Neural cell (in vitro differentiated cells): ENCODE results near the gene CXCL13. TPM values are rescaled to one million over a fixed set of nuclear protein-coding genes. Genes with fewer than 3 reads are reported as not detected.

Source experiments
- H2AFZ ChIP-seq: fragments of 200-600, 300-800 bp; sonication (generic), shearing (Covaris generic); 2 replicates; pipeline ENCODE4 v1.6.0; 2014; ENCODE audit warnings: low read depth, mild to moderate bottlenecking, antibody characterized with exemption, low read length, moderate library complexity
- H3F3A ChIP-seq: fragments of 200-600 bp; shearing (Covaris generic); 2 replicates; pipeline ENCODE4 v1.6.1; 2016; ENCODE audit warnings: mild to moderate bottlenecking, moderate library complexity, mixed read lengths, antibody characterized with exemption, low read length; ENCODE audit not compliant: insufficient read depth, poor library complexity, severe bottlenecking
- H3K27ac ChIP-seq: fragments of 200-600, 300-800 bp; sonication (generic), shearing (Covaris generic); 2 replicates; pipeline ENCODE4 v1.5.1; 2014; ENCODE audit warnings: mild to moderate bottlenecking, low read length, moderate library complexity
- H3K27me3 ChIP-seq: fragments of 300-800, 200-600 bp; sonication (generic), shearing (Covaris generic); 2 replicates; pipeline ENCODE4 v1.6.0; 2014; ENCODE audit warnings: mild to moderate bottlenecking, low read depth, low read length, moderate library complexity; ENCODE audit not compliant: insufficient read depth
- H3K36me3 ChIP-seq: fragments of 300-800, 200-600 bp; sonication (generic), shearing (Covaris generic); 2 replicates; pipeline ENCODE4 v1.5.1; 2014; ENCODE audit warnings: mild to moderate bottlenecking, antibody characterized with exemption, low read length, moderate library complexity; ENCODE audit not compliant: insufficient read depth
- H3K4me2 ChIP-seq: fragments of 300-800, 200-600 bp; sonication (generic), shearing (Covaris generic); 2 replicates; pipeline ENCODE4 v1.6.0; 2014; ENCODE audit warnings: mild to moderate bottlenecking, low read length
- H3K4me3 ChIP-seq: fragments of 300-800, 200-600 bp; sonication (generic), shearing (Covaris generic); 2 replicates; pipeline ENCODE4 v1.5.1; 2014; ENCODE audit warnings: mild to moderate bottlenecking, low read length, moderate library complexity
- H3K79me2 ChIP-seq: fragments of 200-600 bp; shearing (Covaris generic); replicated peaks from 2 replicates; pipeline ENCODE4 v1.6.0; 2014; ENCODE audit warnings: mild to moderate bottlenecking, low read length, moderate library complexity; ENCODE audit not compliant: insufficient read depth
- H3K9ac ChIP-seq: fragments of 300-800, 200-600 bp; sonication (generic), shearing (Covaris generic); 2 replicates; pipeline ENCODE4 v1.6.1; 2016; ENCODE audit warnings: mild to moderate bottlenecking, low read length, mixed read lengths
- H3K9me2 ChIP-seq: fragments of 200-600 bp; shearing (Covaris generic); 2 replicates; pipeline ENCODE4 v1.6.1; 2016; ENCODE audit warnings: mild to moderate bottlenecking, low read length, mixed read lengths; ENCODE audit not compliant: insufficient read depth
- H3K9me3 ChIP-seq: fragments of 200-600, 300-800 bp; sonication (generic), shearing (Covaris generic); 2 replicates; pipeline ENCODE4 v1.6.1; 2016; ENCODE audit warnings: mild to moderate bottlenecking, mixed run types, low read length, moderate library complexity, mixed read lengths
- H4K20me1 ChIP-seq: fragments of 200-600 bp; shearing (Covaris generic); 2 replicates; pipeline ENCODE4 v1.6.1; 2016; ENCODE audit warnings: mild to moderate bottlenecking, mixed run types; ENCODE audit not compliant: insufficient read depth
- EP300 ChIP-seq: fragments of 450-650 bp; conservative IDR thresholded peaks from 2 replicates; pipeline ENCODE4 v1.6.1; 2014; ENCODE audit warnings: antibody characterized with exemption, mild to moderate bottlenecking, moderate library complexity; ENCODE audit not compliant: poor library complexity, severe bottlenecking
- EZH2 ChIP-seq: fragments of 200-600, 300-800 bp; shearing (Covaris generic), sonication (generic); IDR thresholded peaks from 2 replicates; pipeline ENCODE4 v1.6.1; 2014; ENCODE audit warnings: antibody characterized with exemption, low read length, borderline replicate concordance, mild to moderate bottlenecking; ENCODE audit not compliant: insufficient read depth, poor library complexity, severe bottlenecking
- MXI1 ChIP-seq: fragments of 450-650 bp; conservative IDR thresholded peaks from 2 replicates; pipeline ENCODE4 v1.6.1; 2014; ENCODE audit warnings: antibody characterized with exemption, mild to moderate bottlenecking; ENCODE audit not compliant: poor library complexity, severe bottlenecking
- POLR2AphosphoS5 ChIP-seq: IDR thresholded peaks from 2 replicates; pipeline ENCODE4 v1.6.1; 2012
- RAD21 ChIP-seq: fragments of 450-650 bp; conservative IDR thresholded peaks from 2 replicates; pipeline ENCODE4 v1.6.1; 2014; ENCODE audit warnings: antibody characterized with exemption, mild to moderate bottlenecking, moderate library complexity
- SMC3 ChIP-seq: fragments of 450-650 bp; conservative IDR thresholded peaks from 2 replicates; pipeline ENCODE4 v1.6.1; 2014; ENCODE audit warnings: antibody characterized with exemption, mild to moderate bottlenecking, moderate library complexity; ENCODE audit not compliant: poor library complexity
- TAF1 ChIP-seq: IDR thresholded peaks from 2 replicates; pipeline ENCODE4 v1.6.1; 2012; ENCODE audit warnings: low read depth
- polyA plus RNA-seq: library from polyadenylated mRNA; depleted of rRNA; stranded (reverse); fragments of >200 nt; gene quantifications from 2 replicates; pipeline ENCODE4 v1.2.3, GENCODE V29; 2014
- TF ChIP-seq, protein P1 (sequence below): fragments of 450-650 bp; IDR thresholded peaks from 2 replicates; pipeline ENCODE4 v1.5.1; 2014; ENCODE audit warnings: antibody characterized with exemption, mild to moderate bottlenecking, moderate library complexity; ENCODE audit not compliant: poor library complexity, severe bottlenecking
- TF ChIP-seq, protein P2 (sequence below): IDR thresholded peaks from 2 replicates; pipeline ENCODE4 v1.6.1; 2012; ENCODE audit warnings: borderline replicate concordance

Gene CXCL13
- polyA plus RNA-seq, 1 donor from 2014 or later, result not detected

DNA sequence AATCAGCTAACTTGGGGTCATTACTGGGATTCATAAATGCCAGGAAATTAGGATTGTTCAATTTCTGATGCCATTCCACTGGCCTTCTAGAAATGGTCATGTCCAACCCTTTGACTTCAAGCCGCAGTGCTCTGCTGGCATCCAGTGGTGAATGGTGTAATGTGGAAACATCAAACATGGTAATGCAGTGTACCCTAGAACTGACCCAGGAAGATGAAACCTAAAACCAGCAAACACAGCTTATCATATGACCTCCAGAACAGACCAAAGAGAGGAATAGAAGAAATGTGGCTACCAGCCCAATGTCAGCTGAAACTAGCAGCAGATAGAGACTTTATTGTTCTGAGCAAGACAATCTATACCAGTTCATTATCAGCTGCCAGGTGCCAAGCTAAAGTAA lies 13.8 kb downstream of the CXCL13 start:
- no peaks in the 10 kb centered on the region for H3K36me3 ChIP-seq
- H3K4me3 ChIP-seq, result no peak overlapping the region
- no peaks in the 10 kb centered on the region for H3F3A ChIP-seq
- no peak overlapping the region for H3K4me2 ChIP-seq
- H3K9me2 ChIP-seq, result no peaks in the 10 kb centered on the region
- H4K20me1 ChIP-seq, result no peaks in the 10 kb centered on the region
- no peak overlapping the region for H3K27ac ChIP-seq
- no peak overlapping the region for H2AFZ ChIP-seq
- H3K9ac ChIP-seq, result no peak overlapping the region
- no peaks in the 10 kb centered on the region for H3K27me3 ChIP-seq
- no peaks in the 10 kb centered on the region for H3K79me2 ChIP-seq
- TF ChIP-seq, protein P1, sequence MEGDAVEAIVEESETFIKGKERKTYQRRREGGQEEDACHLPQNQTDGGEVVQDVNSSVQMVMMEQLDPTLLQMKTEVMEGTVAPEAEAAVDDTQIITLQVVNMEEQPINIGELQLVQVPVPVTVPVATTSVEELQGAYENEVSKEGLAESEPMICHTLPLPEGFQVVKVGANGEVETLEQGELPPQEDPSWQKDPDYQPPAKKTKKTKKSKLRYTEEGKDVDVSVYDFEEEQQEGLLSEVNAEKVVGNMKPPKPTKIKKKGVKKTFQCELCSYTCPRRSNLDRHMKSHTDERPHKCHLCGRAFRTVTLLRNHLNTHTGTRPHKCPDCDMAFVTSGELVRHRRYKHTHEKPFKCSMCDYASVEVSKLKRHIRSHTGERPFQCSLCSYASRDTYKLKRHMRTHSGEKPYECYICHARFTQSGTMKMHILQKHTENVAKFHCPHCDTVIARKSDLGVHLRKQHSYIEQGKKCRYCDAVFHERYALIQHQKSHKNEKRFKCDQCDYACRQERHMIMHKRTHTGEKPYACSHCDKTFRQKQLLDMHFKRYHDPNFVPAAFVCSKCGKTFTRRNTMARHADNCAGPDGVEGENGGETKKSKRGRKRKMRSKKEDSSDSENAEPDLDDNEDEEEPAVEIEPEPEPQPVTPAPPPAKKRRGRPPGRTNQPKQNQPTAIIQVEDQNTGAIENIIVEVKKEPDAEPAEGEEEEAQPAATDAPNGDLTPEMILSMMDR, result peak; percentile 17
- TF ChIP-seq EZH2 (no peak), MXI1 (no peak)
- H3K9me3 ChIP-seq, result no peaks in the 10 kb centered on the region

DNA sequence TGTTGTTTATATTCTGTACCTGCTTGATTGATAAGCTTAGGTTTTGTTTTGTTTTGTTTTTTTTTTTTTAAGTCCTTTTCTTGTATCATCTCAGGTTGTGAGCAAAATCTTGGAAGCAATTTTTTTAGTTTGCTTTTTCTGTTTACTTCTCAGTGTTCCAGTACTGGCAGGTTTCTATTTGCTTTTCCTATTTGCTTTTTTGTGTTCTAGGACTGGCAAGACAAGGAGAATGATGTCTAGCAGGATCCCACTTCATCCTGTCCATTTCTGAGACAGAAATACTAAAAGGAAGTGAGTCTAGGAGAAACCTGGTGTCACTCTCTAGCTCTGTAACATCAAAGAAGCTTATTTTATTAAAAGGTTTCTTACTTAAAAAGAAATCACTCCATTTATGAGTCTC lies 15.6 kb downstream of the CXCL13 start:
- Histone ChIP-seq H2AFZ (no peak overlapping the region), H3K4me2 (no peak overlapping the region), H3K27me3 (no peaks in the 10 kb centered on the region), H3K4me3 (no peak overlapping the region), H3K9me3 (no peaks in the 10 kb centered on the region), H4K20me1 (no peaks in the 10 kb centered on the region), H3K79me2 (no peaks in the 10 kb centered on the region), H3K27ac (no peak overlapping the region), H3K36me3 (no peaks in the 10 kb centered on the region), H3F3A (no peaks in the 10 kb centered on the region), H3K9me2 (no peaks in the 10 kb centered on the region), H3K9ac (no peak overlapping the region)
- TF ChIP-seq EP300 (no peak), TAF1 (no peak), POLR2AphosphoS5 (no peak), SMC3 (no peak), MXI1 (no peak), RAD21 (no peak), EZH2 (no peak)
- TF ChIP-seq, protein P1, result no peak
- TF ChIP-seq, protein P2, sequence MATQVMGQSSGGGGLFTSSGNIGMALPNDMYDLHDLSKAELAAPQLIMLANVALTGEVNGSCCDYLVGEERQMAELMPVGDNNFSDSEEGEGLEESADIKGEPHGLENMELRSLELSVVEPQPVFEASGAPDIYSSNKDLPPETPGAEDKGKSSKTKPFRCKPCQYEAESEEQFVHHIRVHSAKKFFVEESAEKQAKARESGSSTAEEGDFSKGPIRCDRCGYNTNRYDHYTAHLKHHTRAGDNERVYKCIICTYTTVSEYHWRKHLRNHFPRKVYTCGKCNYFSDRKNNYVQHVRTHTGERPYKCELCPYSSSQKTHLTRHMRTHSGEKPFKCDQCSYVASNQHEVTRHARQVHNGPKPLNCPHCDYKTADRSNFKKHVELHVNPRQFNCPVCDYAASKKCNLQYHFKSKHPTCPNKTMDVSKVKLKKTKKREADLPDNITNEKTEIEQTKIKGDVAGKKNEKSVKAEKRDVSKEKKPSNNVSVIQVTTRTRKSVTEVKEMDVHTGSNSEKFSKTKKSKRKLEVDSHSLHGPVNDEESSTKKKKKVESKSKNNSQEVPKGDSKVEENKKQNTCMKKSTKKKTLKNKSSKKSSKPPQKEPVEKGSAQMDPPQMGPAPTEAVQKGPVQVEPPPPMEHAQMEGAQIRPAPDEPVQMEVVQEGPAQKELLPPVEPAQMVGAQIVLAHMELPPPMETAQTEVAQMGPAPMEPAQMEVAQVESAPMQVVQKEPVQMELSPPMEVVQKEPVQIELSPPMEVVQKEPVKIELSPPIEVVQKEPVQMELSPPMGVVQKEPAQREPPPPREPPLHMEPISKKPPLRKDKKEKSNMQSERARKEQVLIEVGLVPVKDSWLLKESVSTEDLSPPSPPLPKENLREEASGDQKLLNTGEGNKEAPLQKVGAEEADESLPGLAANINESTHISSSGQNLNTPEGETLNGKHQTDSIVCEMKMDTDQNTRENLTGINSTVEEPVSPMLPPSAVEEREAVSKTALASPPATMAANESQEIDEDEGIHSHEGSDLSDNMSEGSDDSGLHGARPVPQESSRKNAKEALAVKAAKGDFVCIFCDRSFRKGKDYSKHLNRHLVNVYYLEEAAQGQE, result no peak
